HEK293 (cell line): ENCODE data around the gene MBD3L3.

Experiments
- CTCF ChIA-PET: fragments of 350-600 bp; formaldehyde crosslinking; extraction: SDS; loops from one replicate; lab custom pipeline; 2021; ENCODE audit warnings: antibody characterized with exemption; lab: Yijun Ruan, JAX
- POLR2A ChIA-PET: fragments of 300-600 bp; formaldehyde crosslinking; extraction: SDS; loops from one replicate; lab custom pipeline; 2020; ENCODE audit warnings: antibody characterized with exemption, inconsistent platforms; lab: Yijun Ruan, JAX
- H3K27ac ChIP-seq: fragments of 200-500 bp; sonication (Bioruptor generic); 2 replicates; pipeline ENCODE4 v1.5.1; 2014; ENCODE audit warnings: low read depth, low read length, control low read depth, inconsistent platforms; ENCODE audit errors: extremely low read depth
- H3K36me3 ChIP-seq, 2 experiments: fragments of 200-500 bp in 1 of 2; sonication (Bioruptor generic) in 1 of 2; 1 replicate in 1 of 2; 2 replicates in 1 of 2; pipeline ENCODE4 v1.5.1; 2014 to 2017; ENCODE audit warnings: inconsistent platforms in 2 of 2, low read length in 2 of 2; ENCODE audit not compliant: control insufficient read depth in 2 of 2, insufficient read depth in 1 of 2
- H3K4me1 ChIP-seq: fragments of 200-500 bp; sonication (Bioruptor generic); 2 replicates; pipeline ENCODE4 v1.5.1; 2014; ENCODE audit warnings: mild to moderate bottlenecking, low read length, inconsistent platforms; ENCODE audit not compliant: control insufficient read depth, insufficient read depth
- H3K4me3 ChIP-seq: 2 replicates; pipeline ENCODE4 v1.5.1; 2011; ENCODE audit warnings: low read depth, mild to moderate bottlenecking, control low read depth, low read length, moderate library complexity
- H3K9me3 ChIP-seq: fragments of 200-500 bp; sonication (Bioruptor generic); 2 replicates; pipeline ENCODE4 v1.5.1; 2014; ENCODE audit warnings: low read depth, low read length, inconsistent platforms; ENCODE audit not compliant: control insufficient read depth, insufficient read depth
- EGR2 ChIP-seq: fragments of 450-650 bp; formaldehyde crosslinking; IDR thresholded peaks from 2 replicates; pipeline ENCODE4 v1.5.1; 2016; ENCODE audit warnings: low read depth, missing biosample characterization, missing genetic modification characterization
- GLIS1 ChIP-seq: fragments of 450-650 bp; formaldehyde crosslinking; IDR thresholded peaks from 2 replicates; pipeline ENCODE4 v1.5.1; 2016; ENCODE audit warnings: missing biosample characterization, missing genetic modification characterization
- GLIS2 ChIP-seq: fragments of 450-650 bp; formaldehyde crosslinking; IDR thresholded peaks from 2 replicates; pipeline ENCODE4 v1.5.1; 2016; ENCODE audit warnings: missing biosample characterization, missing genetic modification characterization
- KLF10 ChIP-seq: fragments of 450-650 bp; IDR thresholded peaks from 2 replicates; pipeline ENCODE4 v1.5.1; 2018; ENCODE audit warnings: missing biosample characterization, mild to moderate bottlenecking, missing genetic modification characterization
- MEIS1 ChIP-seq: sonication (generic); formaldehyde crosslinking; IDR thresholded peaks from 2 replicates; pipeline ENCODE4 v1.8.1; 2022; ENCODE audit warnings: missing genetic modification reagents, mild to moderate bottlenecking, borderline replicate concordance
- ZBTB21 ChIP-seq: fragments of 450-650 bp; formaldehyde crosslinking; IDR thresholded peaks from 2 replicates; pipeline ENCODE4 v1.5.1; 2017; ENCODE audit warnings: missing biosample characterization, missing genetic modification characterization
- ZBTB8A ChIP-seq: fragments of 450-650 bp; formaldehyde crosslinking; IDR thresholded peaks from 2 replicates; pipeline ENCODE4 v1.5.1; 2016; ENCODE audit warnings: missing biosample characterization, missing genetic modification characterization
- ZFP37 ChIP-seq: fragments of 450-650 bp; formaldehyde crosslinking; IDR thresholded peaks from 2 replicates; pipeline ENCODE4 v1.5.1; 2016; ENCODE audit warnings: missing biosample characterization, missing genetic modification characterization
- ZNF341 ChIP-seq: fragments of 450-650 bp; formaldehyde crosslinking; IDR thresholded peaks from 2 replicates; pipeline ENCODE4; 2016; ENCODE audit warnings: low read depth, missing biosample characterization, missing genetic modification characterization
- ZNF354C ChIP-seq: fragments of 450-650 bp; formaldehyde crosslinking; IDR thresholded peaks from 2 replicates; pipeline ENCODE4 v1.5.1; 2016; ENCODE audit warnings: missing biosample characterization, missing genetic modification characterization, low read depth, borderline replicate concordance
- ZNF501 ChIP-seq: fragments of 450-650 bp; formaldehyde crosslinking; IDR thresholded peaks from 2 replicates; pipeline ENCODE4 v1.5.1; 2016; ENCODE audit warnings: missing biosample characterization, missing genetic modification characterization
- ZNF529 ChIP-seq: fragments of 450-650 bp; formaldehyde crosslinking; IDR thresholded peaks from 2 replicates; pipeline ENCODE4 v1.5.1; 2017; ENCODE audit warnings: missing genetic modification characterization, missing biosample characterization; ENCODE audit not compliant: insufficient replicate concordance
- ZNF585B ChIP-seq: fragments of 450-650 bp; formaldehyde crosslinking; IDR thresholded peaks from 2 replicates; pipeline ENCODE4 v1.5.1; 2016; ENCODE audit warnings: missing biosample characterization, missing genetic modification characterization
- ZNF600 ChIP-seq: fragments of 450-650 bp; formaldehyde crosslinking; IDR thresholded peaks from 2 replicates; pipeline ENCODE4 v1.5.1; 2016; ENCODE audit warnings: missing biosample characterization, missing genetic modification characterization
- ZNF610 ChIP-seq: fragments of 450-650 bp; formaldehyde crosslinking; IDR thresholded peaks from 2 replicates; pipeline ENCODE4 v1.5.1; 2016; ENCODE audit warnings: missing biosample characterization, missing genetic modification characterization, borderline replicate concordance
- ZNF621 ChIP-seq: fragments of 450-650 bp; formaldehyde crosslinking; IDR thresholded peaks from 2 replicates; pipeline ENCODE4 v1.5.1; 2017; ENCODE audit warnings: missing biosample characterization, missing genetic modification characterization
- ZNF629 ChIP-seq: fragments of 450-650 bp; formaldehyde crosslinking; IDR thresholded peaks from 2 replicates; pipeline ENCODE4 v1.5.1; 2017; ENCODE audit warnings: missing biosample characterization, missing genetic modification characterization
- ZNF792 ChIP-seq: fragments of 450-650 bp; formaldehyde crosslinking; IDR thresholded peaks from 2 replicates; pipeline ENCODE4 v1.5.1; 2016; ENCODE audit warnings: missing biosample characterization, missing genetic modification characterization
- ZXDB ChIP-seq: fragments of 450-650 bp; formaldehyde crosslinking; IDR thresholded peaks from 2 replicates; pipeline ENCODE4 v1.5.1; 2016; ENCODE audit warnings: missing biosample characterization, missing genetic modification characterization
- TF ChIP-seq, protein P1 (sequence below): fragments of 450-650 bp; formaldehyde crosslinking; IDR thresholded peaks from 2 replicates; pipeline ENCODE4 v1.5.1; 2016; ENCODE audit warnings: missing biosample characterization, missing genetic modification characterization
- TF ChIP-seq, protein P2 (sequence below): fragments of 450-650 bp; formaldehyde crosslinking; IDR thresholded peaks from 2 replicates; pipeline ENCODE4 v1.5.1; 2016; ENCODE audit warnings: missing biosample characterization, missing genetic modification characterization
- TF ChIP-seq, protein P3 (sequence below): fragments of 450-650 bp; formaldehyde crosslinking; conservative IDR thresholded peaks from 2 replicates; pipeline ENCODE4 v1.5.1; 2016; ENCODE audit warnings: low read depth, missing biosample characterization, missing genetic modification characterization

Gene MBD3L3

DNA sequence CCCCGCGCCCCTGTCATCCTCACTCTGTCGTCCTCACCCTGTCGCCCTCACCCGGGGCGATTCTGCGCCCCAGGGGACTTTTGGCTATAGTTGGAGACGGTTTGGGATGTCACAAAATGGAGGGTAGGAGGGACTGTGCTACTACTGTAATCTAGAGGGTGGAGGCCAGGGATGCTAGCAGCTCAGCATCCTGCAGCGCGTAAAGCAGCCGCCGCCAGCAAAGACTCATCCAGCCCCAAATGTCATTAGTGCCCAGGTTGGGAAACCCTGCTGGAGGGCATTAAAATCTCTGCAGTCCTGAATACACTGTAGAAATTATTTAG, 11.4 kb upstream of the MBD3L3 start:
- no peaks in the 10 kb centered on the region for H3K4me1 ChIP-seq
- TF ChIP-seq ZNF529 (no peak), ZNF621 (no peak), GLIS1 (tag by site-specific recombination) (0 out of 2 replicates have a peak, but pooled peaks have one; percentile 22), ZFP37 (tag by site-specific recombination) (0 out of 2 replicates have a peak, but pooled peaks have one; percentile 4)
- POLR2A ChIA-PET, result interaction anchor here (0.8 to 2.6 kb wide), 8 partner anchors 8 to 1166 kb away, joined by 3 to 30 read pairs (median 4); partner anchors contain the start of genes INSR and NDUFA11
- CTCF ChIA-PET, result interaction anchor here (0.5 to 1.1 kb wide), 5 partner anchors 86 to 689 kb away, joined by 3 to 6 read pairs (median 4); no protein-coding TSS in a partner anchor
- H3K9me3 ChIP-seq, result no peaks in the 10 kb centered on the region
- H3K36me3 ChIP-seq, result peaks cover 6 to 36% of the 10 kb centered on the region in 2 experiments; a peak in 2 of 3 replicates
- H3K27ac ChIP-seq, result no peak overlapping the region
- H3K4me3 ChIP-seq, result peak overlapping the region; percentile 88

DNA sequence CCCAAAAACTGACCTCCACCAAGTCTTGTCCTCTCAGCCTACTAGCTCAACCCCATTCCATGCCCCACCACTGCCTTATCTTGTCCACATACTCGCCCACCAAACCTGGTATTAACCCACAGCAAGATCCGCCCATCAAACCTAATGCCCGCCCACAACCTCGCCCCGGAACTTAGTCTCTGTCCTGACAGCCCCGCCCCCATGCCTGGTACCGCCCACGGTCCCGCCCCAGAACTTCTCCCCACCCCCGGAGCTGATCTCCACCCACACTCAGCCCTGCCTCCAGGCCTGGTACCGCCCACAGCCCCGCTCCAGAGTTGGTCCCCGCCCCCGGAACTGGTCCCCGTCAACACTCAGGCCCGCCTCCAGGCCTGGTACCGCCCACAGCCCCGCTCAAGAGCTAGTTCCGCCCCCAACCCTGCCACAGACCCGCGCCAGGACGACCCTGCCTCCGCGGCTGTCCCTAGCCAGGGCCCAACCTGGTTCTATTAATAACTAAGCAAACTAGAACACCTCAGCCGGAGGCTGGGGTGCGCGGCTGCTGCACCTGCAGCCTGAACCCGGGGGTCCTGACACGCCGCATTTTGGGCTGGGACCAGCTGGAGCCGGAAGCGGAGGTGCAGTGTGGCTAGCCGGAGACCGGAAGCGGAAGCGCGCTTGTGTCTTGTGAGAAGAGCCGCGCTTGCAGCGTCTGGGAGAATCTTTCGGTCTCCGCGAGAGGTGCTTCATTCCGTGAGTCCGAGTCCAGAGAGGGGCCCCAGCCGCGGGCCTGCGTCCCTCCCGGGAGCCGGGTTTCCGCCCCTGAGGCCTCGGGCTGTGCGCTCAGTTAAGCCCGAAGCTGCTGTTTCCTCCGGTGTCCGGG, 10.8 kb upstream of the MBD3L3 start, which contains the start of gene ZNF557:
Gene ZNF557 (plus strand): TSS at position 662 of the 862 bp plus-strand sequence. CDS start 5,372 bp downstream, outside the sequence.
- ChIA-PET POLR2A (interaction anchor here (0.5 to 2.6 kb wide), 18 partner anchors 9 to 1252 kb away, joined by 3 to 30 read pairs (median 5); partner anchors contain the start of genes INSR, NDUFA11 and RPS28), CTCF (interaction anchor here (0.5 to 1.3 kb wide), 9 partner anchors 12 to 689 kb away, joined by 3 to 5 read pairs (median 3); partner anchors contain the start of gene TRAPPC5)
- no peaks in the 10 kb centered on the region for H3K9me3 ChIP-seq
- no peaks in the 10 kb centered on the region for H3K4me1 ChIP-seq
- peaks cover 6 to 30% of the 10 kb centered on the region in 2 experiments; a peak in 2 of 3 replicates for H3K36me3 ChIP-seq
- peak within 1 kb of the TSS; percentile 37; the same call in 1 of the 2 replicates for H3K27ac ChIP-seq
- H3K4me3 ChIP-seq, result peak within 1 kb of the TSS; percentile 88
- TF ChIP-seq ZNF341 (tag by site-specific recombination) (peak; percentile 85), MEIS1 (CRISPR knock-in tag) (no peak), EGR2 (tag by site-specific recombination) (peak; percentile 99), GLIS2 (tag by site-specific recombination) (peak; percentile 54; the same call in 1 of the 2 replicates), ZNF600 (tag by site-specific recombination) (0 out of 2 replicates have a peak, but pooled peaks have one; percentile 30), ZBTB21 (tag by site-specific recombination) (0 out of 2 replicates have a peak, but pooled peaks have one; percentile 13), ZNF529 (no peak), ZBTB8A (tag by site-specific recombination) (peak; percentile 30; the same call in 1 of the 2 replicates), KLF10 (tag by site-specific recombination) (0 out of 2 replicates have a peak, but pooled peaks have one; percentile 47), ZNF585B (tag by site-specific recombination) (no peak), ZNF610 (tag by site-specific recombination) (0 out of 2 replicates have a peak, but pooled peaks have one; percentile 26), ZNF629 (tag by site-specific recombination) (peak; percentile 57), ZXDB (tag by site-specific recombination) (peak; percentile 78), ZNF501 (tag by site-specific recombination) (peak; percentile 53; the same call in 1 of the 2 replicates), ZNF354C (tag by site-specific recombination) (no peak), ZNF792 (tag by site-specific recombination) (no peak)
- TF ChIP-seq, protein P1, sequence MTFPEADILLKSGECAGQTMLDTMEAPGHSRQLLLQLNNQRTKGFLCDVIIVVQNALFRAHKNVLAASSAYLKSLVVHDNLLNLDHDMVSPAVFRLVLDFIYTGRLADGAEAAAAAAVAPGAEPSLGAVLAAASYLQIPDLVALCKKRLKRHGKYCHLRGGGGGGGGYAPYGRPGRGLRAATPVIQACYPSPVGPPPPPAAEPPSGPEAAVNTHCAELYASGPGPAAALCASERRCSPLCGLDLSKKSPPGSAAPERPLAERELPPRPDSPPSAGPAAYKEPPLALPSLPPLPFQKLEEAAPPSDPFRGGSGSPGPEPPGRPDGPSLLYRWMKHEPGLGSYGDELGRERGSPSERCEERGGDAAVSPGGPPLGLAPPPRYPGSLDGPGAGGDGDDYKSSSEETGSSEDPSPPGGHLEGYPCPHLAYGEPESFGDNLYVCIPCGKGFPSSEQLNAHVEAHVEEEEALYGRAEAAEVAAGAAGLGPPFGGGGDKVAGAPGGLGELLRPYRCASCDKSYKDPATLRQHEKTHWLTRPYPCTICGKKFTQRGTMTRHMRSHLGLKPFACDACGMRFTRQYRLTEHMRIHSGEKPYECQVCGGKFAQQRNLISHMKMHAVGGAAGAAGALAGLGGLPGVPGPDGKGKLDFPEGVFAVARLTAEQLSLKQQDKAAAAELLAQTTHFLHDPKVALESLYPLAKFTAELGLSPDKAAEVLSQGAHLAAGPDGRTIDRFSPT (tag by site-specific recombination), result peak; percentile 77
- TF ChIP-seq, protein P2, sequence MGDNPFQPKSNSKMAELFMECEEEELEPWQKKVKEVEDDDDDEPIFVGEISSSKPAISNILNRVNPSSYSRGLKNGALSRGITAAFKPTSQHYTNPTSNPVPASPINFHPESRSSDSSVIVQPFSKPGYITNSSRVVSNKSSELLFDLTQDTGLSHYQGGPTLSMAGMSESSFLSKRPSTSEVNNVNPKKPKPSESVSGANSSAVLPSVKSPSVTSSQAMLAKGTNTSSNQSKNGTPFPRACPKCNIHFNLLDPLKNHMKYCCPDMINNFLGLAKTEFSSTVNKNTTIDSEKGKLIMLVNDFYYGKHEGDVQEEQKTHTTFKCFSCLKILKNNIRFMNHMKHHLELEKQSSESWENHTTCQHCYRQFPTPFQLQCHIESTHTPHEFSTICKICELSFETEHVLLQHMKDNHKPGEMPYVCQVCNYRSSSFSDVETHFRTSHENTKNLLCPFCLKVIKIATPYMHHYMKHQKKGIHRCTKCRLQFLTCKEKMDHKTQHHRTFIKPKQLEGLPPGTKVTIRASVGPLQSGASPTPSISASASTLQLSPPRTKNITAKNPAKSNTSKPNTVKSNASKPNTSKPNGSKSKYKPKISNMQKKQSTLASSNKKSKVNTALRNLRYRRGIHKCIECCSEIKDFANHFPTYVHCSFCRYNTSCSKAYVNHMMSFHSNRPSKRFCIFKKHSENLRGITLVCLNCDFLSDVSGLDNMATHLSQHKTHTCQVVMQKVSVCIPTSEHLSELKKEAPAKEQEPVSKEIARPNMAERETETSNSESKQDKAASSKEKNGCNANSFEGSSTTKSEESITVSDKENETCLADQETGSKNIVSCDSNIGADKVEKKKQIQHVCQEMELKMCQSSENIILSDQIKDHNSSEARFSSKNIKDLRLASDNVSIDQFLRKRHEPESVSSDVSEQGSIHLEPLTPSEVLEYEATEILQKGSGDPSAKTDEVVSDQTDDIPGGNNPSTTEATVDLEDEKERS (tag by site-specific recombination), result no peak
- TF ChIP-seq, protein P3, sequence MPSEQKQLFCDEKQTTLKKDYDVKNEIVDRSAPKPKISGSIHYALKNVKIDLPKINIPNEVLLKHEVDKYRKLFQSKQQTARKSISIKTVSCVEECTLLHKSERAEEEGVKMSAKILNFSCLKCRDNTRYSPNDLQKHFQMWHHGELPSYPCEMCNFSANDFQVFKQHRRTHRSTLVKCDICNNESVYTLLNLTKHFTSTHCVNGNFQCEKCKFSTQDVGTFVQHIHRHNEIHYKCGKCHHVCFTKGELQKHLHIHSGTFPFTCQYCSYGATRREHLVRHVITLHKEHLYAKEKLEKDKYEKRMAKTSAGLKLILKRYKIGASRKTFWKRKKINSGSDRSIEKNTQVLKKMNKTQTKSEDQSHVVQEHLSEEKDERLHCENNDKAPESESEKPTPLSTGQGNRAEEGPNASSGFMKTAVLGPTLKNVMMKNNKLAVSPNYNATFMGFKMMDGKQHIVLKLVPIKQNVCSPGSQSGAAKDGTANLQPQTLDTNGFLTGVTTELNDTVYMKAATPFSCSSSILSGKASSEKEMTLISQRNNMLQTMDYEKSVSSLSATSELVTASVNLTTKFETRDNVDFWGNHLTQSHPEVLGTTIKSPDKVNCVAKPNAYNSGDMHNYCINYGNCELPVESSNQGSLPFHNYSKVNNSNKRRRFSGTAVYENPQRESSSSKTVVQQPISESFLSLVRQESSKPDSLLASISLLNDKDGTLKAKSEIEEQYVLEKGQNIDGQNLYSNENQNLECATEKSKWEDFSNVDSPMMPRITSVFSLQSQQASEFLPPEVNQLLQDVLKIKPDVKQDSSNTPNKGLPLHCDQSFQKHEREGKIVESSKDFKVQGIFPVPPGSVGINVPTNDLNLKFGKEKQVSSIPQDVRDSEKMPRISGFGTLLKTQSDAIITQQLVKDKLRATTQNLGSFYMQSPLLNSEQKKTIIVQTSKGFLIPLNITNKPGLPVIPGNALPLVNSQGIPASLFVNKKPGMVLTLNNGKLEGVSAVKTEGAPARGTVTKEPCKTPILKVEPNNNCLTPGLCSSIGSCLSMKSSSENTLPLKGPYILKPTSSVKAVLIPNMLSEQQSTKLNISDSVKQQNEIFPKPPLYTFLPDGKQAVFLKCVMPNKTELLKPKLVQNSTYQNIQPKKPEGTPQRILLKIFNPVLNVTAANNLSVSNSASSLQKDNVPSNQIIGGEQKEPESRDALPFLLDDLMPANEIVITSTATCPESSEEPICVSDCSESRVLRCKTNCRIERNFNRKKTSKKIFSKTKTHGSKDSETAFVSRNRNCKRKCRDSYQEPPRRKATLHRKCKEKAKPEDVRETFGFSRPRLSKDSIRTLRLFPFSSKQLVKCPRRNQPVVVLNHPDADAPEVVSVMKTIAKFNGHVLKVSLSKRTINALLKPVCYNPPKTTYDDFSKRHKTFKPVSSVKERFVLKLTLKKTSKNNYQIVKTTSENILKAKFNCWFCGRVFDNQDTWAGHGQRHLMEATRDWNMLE, result peak; percentile 97
